Smooth muscle cell (in vitro differentiated cells): ENCODE measurements around the gene RPS6KL1. TPM values are rescaled to one million over a fixed set of nuclear protein-coding genes. Genes with fewer than 3 reads are reported as not detected.

ENCODE experiments used
- DNase-seq: peaks from one replicate; lab custom pipeline; 2025; ENCODE audit not compliant: unreplicated experiment; lab: John Stamatoyannopoulos, UW
- H2AFZ ChIP-seq: fragments of 200-600 bp; sonication (generic); 2 replicates; pipeline ENCODE4 v1.6.0; 2016; ENCODE audit warnings: antibody characterized with exemption, low read depth, mild to moderate bottlenecking
- H3F3A ChIP-seq: fragments of 200-600 bp; sonication (generic); 2 replicates; pipeline ENCODE4 v1.6.0; 2017; ENCODE audit warnings: antibody characterized with exemption, low read depth
- H3K27ac ChIP-seq: fragments of 200-600 bp; sonication (generic); 2 replicates; pipeline ENCODE4 v1.5.1; 2016; ENCODE audit warnings: low read depth, mild to moderate bottlenecking
- H3K27me3 ChIP-seq: fragments of 200-600 bp; sonication (generic); 2 replicates; pipeline ENCODE4 v1.6.1; 2016; ENCODE audit warnings: low read depth, mild to moderate bottlenecking
- H3K36me3 ChIP-seq: fragments of 200-600 bp; sonication (generic); 2 replicates; pipeline ENCODE4 v1.5.1; 2016; ENCODE audit warnings: low read depth
- H3K4me1 ChIP-seq: fragments of 200-600 bp; sonication (generic); 2 replicates; pipeline ENCODE4 v1.5.1; 2016; ENCODE audit warnings: low read depth
- H3K4me2 ChIP-seq: fragments of 200-600 bp; sonication (generic); 2 replicates; pipeline ENCODE4 v1.6.0; 2016; ENCODE audit warnings: mild to moderate bottlenecking
- H3K4me3 ChIP-seq: fragments of 200-600 bp; sonication (generic); 2 replicates; pipeline ENCODE4 v1.5.1; 2016; ENCODE audit warnings: mild to moderate bottlenecking
- H3K79me2 ChIP-seq: fragments of 200-600 bp; sonication (generic); 2 replicates; pipeline ENCODE4 v1.6.0; 2016; ENCODE audit warnings: low read depth, mild to moderate bottlenecking
- H3K9ac ChIP-seq: fragments of 200-600 bp; sonication (generic); 2 replicates; pipeline ENCODE4 v1.6.0; 2016; ENCODE audit warnings: low read depth
- H3K9me3 ChIP-seq: fragments of 200-600 bp; sonication (generic); replicated peaks from 2 replicates; pipeline ENCODE4 v1.5.1; 2016; ENCODE audit warnings: low read depth
- H4K20me1 ChIP-seq: fragments of 200-600 bp; sonication (generic); 2 replicates; pipeline ENCODE4 v1.6.0; 2016; ENCODE audit warnings: low read depth
- CTCF ChIP-seq: fragments of 200-600 bp; sonication (generic); IDR thresholded peaks from 2 replicates; pipeline ENCODE4 v1.5.1; 2017; ENCODE audit warnings: borderline replicate concordance, mild to moderate bottlenecking, antibody characterized with exemption; ENCODE audit not compliant: insufficient read depth, poor library complexity, severe bottlenecking
- WGBS: methylation state at CpG from one replicate; pipeline ENCODE4 v1.1.7; 2016; ENCODE audit warnings: low lambda C conversion rate; 5-methylcytosine and 5-hydroxymethylcytosine counted together
- polyA plus RNA-seq: library from polyadenylated mRNA; unstranded; fragments of >200 nt; fragmentation: Nextera tagmentation; extraction: Ambion mirVana; gene quantifications from 2 replicates; pipeline ENCODE4 v1.2.1, GENCODE V29; 2016
- total RNA-seq: library from RNA; depleted of rRNA; stranded (reverse); fragments of >200 nt; gene quantifications from 2 replicates; pipeline ENCODE4 v1.2.3, GENCODE V29; 2014

Gene RPS6KL1
- total and polyA plus RNA-seq, 2 experiments from 2014 or later: not detected

GRCh38 chr14:74920281-74920680 is 2.8 kb downstream of the RPS6KL1 start:
- no peaks in the 10 kb centered on the region for H4K20me1 ChIP-seq
- no peak for TF ChIP-seq CTCF
- no peaks in the 10 kb centered on the region for H3K36me3 ChIP-seq
- H3K9ac ChIP-seq: no peak overlapping the region
- H2AFZ ChIP-seq: no peak overlapping the region
- no peaks in the 10 kb centered on the region for H3K4me1 ChIP-seq
- H3K27me3 ChIP-seq: peaks cover 11% of the 10 kb centered on the region
- no peaks in the 10 kb centered on the region for H3K9me3 ChIP-seq
- no peak overlapping the region for H3K4me3 ChIP-seq
- no peaks in the 10 kb centered on the region for H3K79me2 ChIP-seq
- H3F3A ChIP-seq: no peaks in the 10 kb centered on the region
- no peak overlapping the region for H3K27ac ChIP-seq
- no peak overlapping the region for H3K4me2 ChIP-seq
- no peak for DNase-seq
- WGBS: 92% methylated on average over 4 of the region's 4 CpGs

GRCh38 chr14:74919421-74920165 is 3.5 kb downstream of the RPS6KL1 start:
- H4K20me1 ChIP-seq: no peaks in the 10 kb centered on the region

GRCh38 chr14:74918380-74918779 is 4.7 kb downstream of the RPS6KL1 start:
- no peak overlapping the region for H2AFZ ChIP-seq
- TF ChIP-seq CTCF: no peak
- H3F3A ChIP-seq: no peaks in the 10 kb centered on the region
- H3K79me2 ChIP-seq: no peaks in the 10 kb centered on the region
- peaks cover 7% of the 10 kb centered on the region for H3K27me3 ChIP-seq
- no peaks in the 10 kb centered on the region for H3K36me3 ChIP-seq
- no peak for DNase-seq
- H4K20me1 ChIP-seq: no peaks in the 10 kb centered on the region
- no peak overlapping the region for H3K4me2 ChIP-seq
- H3K4me3 ChIP-seq: no peak overlapping the region
- H3K27ac ChIP-seq: no peak overlapping the region
- no peaks in the 10 kb centered on the region for H3K4me1 ChIP-seq
- WGBS: 96% methylated on average over 9 of the region's 9 CpGs
- H3K9me3 ChIP-seq: no peaks in the 10 kb centered on the region
- no peak overlapping the region for H3K9ac ChIP-seq

More at GRCh38 chr14:74919421-74920165, 3.5 kb downstream of the RPS6KL1 start:
- Histone ChIP-seq H3K36me3 (no peaks in the 10 kb centered on the region), H3K27me3 (peaks cover 11% of the 10 kb centered on the region), H3K79me2 (no peaks in the 10 kb centered on the region), H3K9ac (no peak overlapping the region), H3K4me3 (no peak overlapping the region), H3K9me3 (no peaks in the 10 kb centered on the region), H3F3A (no peaks in the 10 kb centered on the region), H3K4me1 (no peaks in the 10 kb centered on the region), H3K4me2 (no peak overlapping the region), H2AFZ (no peak overlapping the region), H3K27ac (no peak overlapping the region)
- WGBS: 85% methylated on average over 18 of the region's 22 CpGs
- DNase-seq: no peak
- no peak for TF ChIP-seq CTCF

DNA sequence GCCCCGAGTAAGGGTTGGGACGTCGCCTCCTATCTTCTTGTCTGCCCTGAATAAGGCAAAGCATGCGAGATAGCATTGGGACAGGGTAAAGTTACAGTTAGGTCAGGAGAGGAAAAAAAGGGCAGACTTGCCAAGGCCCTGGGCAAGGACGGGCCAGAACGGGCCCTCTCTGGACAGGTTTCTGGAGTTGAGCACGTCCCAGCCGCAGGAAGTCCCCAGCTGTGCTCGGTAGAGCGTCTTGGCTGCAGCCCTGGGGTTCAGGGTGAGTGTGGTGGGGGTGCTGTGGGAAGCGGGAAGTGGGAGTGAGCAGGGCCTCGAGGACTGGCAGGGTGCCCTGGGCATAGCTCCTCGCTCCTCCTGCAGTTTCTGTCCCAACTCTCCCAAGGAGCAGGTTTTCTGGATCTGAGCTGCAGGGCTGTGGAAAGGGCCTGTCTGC is 5.4 kb downstream of the RPS6KL1 start:
- no peak for TF ChIP-seq CTCF
- H3K27ac ChIP-seq: no peak overlapping the region
- no peak overlapping the region for H3K4me2 ChIP-seq
- no peaks in the 10 kb centered on the region for H3F3A ChIP-seq
- H3K36me3 ChIP-seq: no peaks in the 10 kb centered on the region
- DNase-seq: no peak
- H3K79me2 ChIP-seq: no peaks in the 10 kb centered on the region
- WGBS: 93% methylated on average over 13 of the region's 13 CpGs
- peaks cover 3% of the 10 kb centered on the region for H3K27me3 ChIP-seq
- no peaks in the 10 kb centered on the region for H3K4me1 ChIP-seq
- no peak overlapping the region for H2AFZ ChIP-seq
- no peak overlapping the region for H3K9ac ChIP-seq
- no peak overlapping the region for H3K4me3 ChIP-seq
- no peaks in the 10 kb centered on the region for H4K20me1 ChIP-seq
- H3K9me3 ChIP-seq: no peaks in the 10 kb centered on the region
